GM18951 (cell line): ENCODE data around the gene HDAC7.
"Not testable (repeated sequence)": the region's sequence is repeated elsewhere in the genome, so short reads cannot be mapped to it uniquely, and the experiment has no call there.

ENCODE experiments used
- POLR2A ChIP-seq: IDR thresholded peaks from 4 replicates; pipeline ENCODE4 v1.6.1; 2011; ENCODE audit warnings: mild to moderate bottlenecking; ENCODE audit not compliant: insufficient read length, insufficient read depth; ENCODE audit errors: extremely low read depth
- in situ Hi-C: fragments of 300-500 bp; cut with MboI; formaldehyde crosslinking; loops from one replicate; pipeline ENCODE4 v1.12.0; 2022; ENCODE audit warnings: low sequenced_read_pairs, mixed read lengths, inconsistent platforms; ENCODE audit not compliant: unreplicated experiment

HDAC7 gene

GRCh38 chr12:47843226-47843980, 23.7 kb upstream of the HDAC7 start:
- no peak for TF ChIP-seq POLR2A
- in situ Hi-C loops: no loop called here

GRCh38 chr12:47842543-47842942, 22.8 kb upstream of the HDAC7 start:
- in situ Hi-C loops: not testable (repeated sequence)

- in situ Hi-C loops: no loop called here
- TF ChIP-seq POLR2A: no peak
Measured at GRCh38 chr12:47841910-47842309, 22.2 kb upstream of the HDAC7 start.

GRCh38 chr12:47841501-47841900, 21.8 kb upstream of the HDAC7 start:
- in situ Hi-C loops: no loop called here
- TF ChIP-seq POLR2A: no peak

- no peak for TF ChIP-seq POLR2A
- in situ Hi-C loops: no loop called here
Measured at GRCh38 chr12:47840571-47840970, 20.9 kb upstream of the HDAC7 start.

GRCh38 chr12:47839214-47839876, 19.6 kb upstream of the HDAC7 start:
- TF ChIP-seq POLR2A: no peak
- in situ Hi-C loops: loop anchor here (5.0 kb wide), 1 partner anchor 47 kb away; no protein-coding TSS in a partner anchor

- TF ChIP-seq POLR2A: no peak
- in situ Hi-C loops: loop anchor here (5.0 kb wide), 1 partner anchor 46 kb away; no protein-coding TSS in a partner anchor
Measured at GRCh38 chr12:47838286-47838931, 18.7 kb upstream of the HDAC7 start.

- in situ Hi-C loops: loop anchor here (5.0 kb wide), 1 partner anchor 45 kb away; no protein-coding TSS in a partner anchor
- TF ChIP-seq POLR2A: no peak
Measured at GRCh38 chr12:47837190-47838171, 17.8 kb upstream of the HDAC7 start.

GRCh38 chr12:47835831-47836155, 16.1 kb upstream of the HDAC7 start:
- TF ChIP-seq POLR2A: no peak
- in situ Hi-C loops: loop anchor here (5.0 kb wide), 1 partner anchor 43 kb away; no protein-coding TSS in a partner anchor

- in situ Hi-C loops: loop anchor here (5.0 kb wide), 1 partner anchor 43 kb away; no protein-coding TSS in a partner anchor
- no peak for TF ChIP-seq POLR2A
Measured at GRCh38 chr12:47835006-47835830, 15.5 kb upstream of the HDAC7 start.

- in situ Hi-C loops: no loop called here
- TF ChIP-seq POLR2A: no peak
Measured at GRCh38 chr12:47834199-47834903, 14.6 kb upstream of the HDAC7 start.
